Measurements from ENCODE around the gene ELOVL6. TPM values are rescaled to one million over a fixed set of nuclear protein-coding genes. Genes with fewer than 3 reads are reported as not detected.
A peak's percentile ranks its signal among the peaks of the same experiment; 100 is the strongest.

The ELOVL6 gene
- total RNA-seq, 1 experiment from 2014 or later: 38.7 TPM

- peak; percentile 45; the same call in 1 of the 2 replicates for TF ChIP-seq SRF (IDR thresholded peaks at IDR 0.05; ENCODE audit: low read depth)
- TF ChIP-seq FOSL1 (IDR thresholded peaks at IDR 0.05; ENCODE audit: low read depth): no peak; the same call in none of the 2 replicates
- H3K27me3 ChIP-seq (ENCODE audit: insufficient read depth, low read length): no peaks in the 10 kb centered on the region
- peaks cover 8 to 14% of the 10 kb centered on the region in 2 experiments for H3K4me1 ChIP-seq (ENCODE audit: control insufficient read depth in 1 of 2, insufficient read depth in 2 of 2, low read length in 2 of 2)
- ATAC-seq: no peak
- no peaks in the 10 kb centered on the region for H3K9me2 ChIP-seq (ENCODE audit: insufficient read depth)
- DNase-seq (ENCODE audit: low read depth, low spot score): no peak
- no peaks in the 10 kb centered on the region; a peak in 1 of 4 replicates for H3K36me3 ChIP-seq (ENCODE audit: control insufficient read depth in 1 of 2, insufficient read depth in 2 of 2, low read length in 2 of 2)
- BruUV-seq (replicated peaks): no TSS peak
- intact Hi-C loops (cut with micrococcal nuclease): no loop called here
- ChIA-PET RAD21 (ENCODE audit: low non-redundant PET in 1 of 2, low total read pairs in 2 of 2, uncharacterized antibody in 2 of 2, unreplicated experiment in 2 of 2) (no interaction called here), POLR2A (no interaction called here), CTCF (no interaction called here)
- H3K9me3 ChIP-seq (ENCODE audit: control insufficient read depth in 1 of 2, insufficient read depth in 1 of 2, low read depth in 1 of 2, low read length in 2 of 2): no peaks in the 10 kb centered on the region
- H3K9ac ChIP-seq (ENCODE audit: low read length): no peak overlapping the region
- peak overlapping the region; percentile 31 for H3K4me2 ChIP-seq (ENCODE audit: low read length)
- H2AFZ ChIP-seq (ENCODE audit: low read depth, low read length, poor library complexity, severe bottlenecking): no peak overlapping the region
- H4K20me1 ChIP-seq (ENCODE audit: insufficient read depth): no peaks in the 10 kb centered on the region
- no peaks in the 10 kb centered on the region for H3K79me2 ChIP-seq (ENCODE audit: insufficient read depth, low read length)
- H3K27ac ChIP-seq (ENCODE audit: low read depth, low read length): no peak overlapping the region
- H3K4me3 ChIP-seq (replicated peaks in 1 of 2; ENCODE audit: low read depth in 1 of 2, low read length in 2 of 2): no peak overlapping the region
Observed at GRCh38 chr4:110106931-110107296, 91.5 kb downstream of the ELOVL6 start.

GRCh38 chr4:110104661-110105060 is 93.8 kb downstream of the ELOVL6 start:
- Histone ChIP-seq H2AFZ (ENCODE audit: low read depth, low read length, poor library complexity, severe bottlenecking) (no peak overlapping the region), H3K9me3 (ENCODE audit: control insufficient read depth in 1 of 2, insufficient read depth in 1 of 2, low read depth in 1 of 2, low read length in 2 of 2) (no peaks in the 10 kb centered on the region), H3K27me3 (ENCODE audit: insufficient read depth, low read length) (no peaks in the 10 kb centered on the region), H3K4me3 (replicated peaks in 1 of 2; ENCODE audit: low read depth in 1 of 2, low read length in 2 of 2) (no peak overlapping the region), H3K79me2 (ENCODE audit: insufficient read depth, low read length) (no peaks in the 10 kb centered on the region), H3K4me2 (ENCODE audit: low read length) (no peak overlapping the region), H3K9ac (ENCODE audit: low read length) (no peak overlapping the region), H3K9me2 (ENCODE audit: insufficient read depth) (no peaks in the 10 kb centered on the region), H3K4me1 (ENCODE audit: control insufficient read depth in 1 of 2, insufficient read depth in 2 of 2, low read length in 2 of 2) (peaks cover 8 to 14% of the 10 kb centered on the region in 2 experiments), H3K27ac (ENCODE audit: low read depth, low read length) (no peak overlapping the region), H4K20me1 (ENCODE audit: insufficient read depth) (no peaks in the 10 kb centered on the region), H3K36me3 (ENCODE audit: control insufficient read depth in 1 of 2, insufficient read depth in 2 of 2, low read length in 2 of 2) (no peaks in the 10 kb centered on the region; a peak in 1 of 4 replicates)
- DNase-seq (ENCODE audit: low read depth, low spot score): no peak
- no peak for ATAC-seq
- intact Hi-C loops (cut with micrococcal nuclease): no loop called here
- TF ChIP-seq JUND (IDR thresholded peaks at IDR 0.05): no peak
- no peak for TF ChIP-seq POLR2AphosphoS5 (IDR thresholded peaks at IDR 0.05; ENCODE audit: low read depth, low read length)
- no peak for TF ChIP-seq SP1 (IDR thresholded peaks at IDR 0.05; ENCODE audit: low read depth)
- TF ChIP-seq EGR1 (IDR thresholded peaks at IDR 0.05; ENCODE audit: low read depth): no peak
- TF ChIP-seq TCF7L2 (IDR thresholded peaks at IDR 0.05; ENCODE audit: borderline replicate concordance, extremely low read depth, insufficient read depth, insufficient read length): no peak
- no peak for TF ChIP-seq EZH2 (IDR thresholded peaks at IDR 0.05)
- no peak for TF ChIP-seq CTCF (IDR thresholded peaks at IDR 0.05 in 2 of 3, conservative IDR thresholded peaks at IDR 0.05 in 1 of 3; ENCODE audit: borderline replicate concordance in 1 of 3, insufficient read depth in 1 of 3, low read depth in 2 of 3, low read length in 2 of 3)
- no peak for TF ChIP-seq YY1 (IDR thresholded peaks at IDR 0.05; ENCODE audit: extremely low read depth, insufficient replicate concordance, low read depth, low read length)
- no peak for TF ChIP-seq ZFX (IDR thresholded peaks at IDR 0.05)
- no peak for TF ChIP-seq FOSL1 (IDR thresholded peaks at IDR 0.05; ENCODE audit: low read depth)
- RAD21 ChIA-PET (ENCODE audit: low non-redundant PET in 1 of 2, low total read pairs in 2 of 2, uncharacterized antibody in 2 of 2, unreplicated experiment in 2 of 2): no interaction called here
- no TSS peak for BruUV-seq (replicated peaks)
- CTCF ChIA-PET: no interaction called here
- POLR2A ChIA-PET: no interaction called here
